ENCODE results near the gene RITA1.

GRCh38 chr12:113185180-113186032, at the start of gene RITA1, which contains the start of gene DDX54:
- TF ChIP-seq POLR2A (IDR thresholded peaks at IDR 0.05; ENCODE audit: borderline replicate concordance, extremely low read depth, insufficient read depth, insufficient read length): peak; percentile 57
- TF ChIP-seq RAD21 (IDR thresholded peaks at IDR 0.05; ENCODE audit: low read depth): no peak
- TF ChIP-seq, protein P1, sequence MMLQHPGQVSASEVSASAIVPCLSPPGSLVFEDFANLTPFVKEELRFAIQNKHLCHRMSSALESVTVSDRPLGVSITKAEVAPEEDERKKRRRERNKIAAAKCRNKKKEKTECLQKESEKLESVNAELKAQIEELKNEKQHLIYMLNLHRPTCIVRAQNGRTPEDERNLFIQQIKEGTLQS (IDR thresholded peaks at IDR 0.05): no peak
- TF ChIP-seq TCF7L2 (IDR thresholded peaks at IDR 0.05; ENCODE audit: borderline replicate concordance, extremely low read depth, insufficient read depth, insufficient read length): peak; percentile 71
- TF ChIP-seq EZH2 (IDR thresholded peaks at IDR 0.05): no peak
- TF ChIP-seq, protein P2, sequence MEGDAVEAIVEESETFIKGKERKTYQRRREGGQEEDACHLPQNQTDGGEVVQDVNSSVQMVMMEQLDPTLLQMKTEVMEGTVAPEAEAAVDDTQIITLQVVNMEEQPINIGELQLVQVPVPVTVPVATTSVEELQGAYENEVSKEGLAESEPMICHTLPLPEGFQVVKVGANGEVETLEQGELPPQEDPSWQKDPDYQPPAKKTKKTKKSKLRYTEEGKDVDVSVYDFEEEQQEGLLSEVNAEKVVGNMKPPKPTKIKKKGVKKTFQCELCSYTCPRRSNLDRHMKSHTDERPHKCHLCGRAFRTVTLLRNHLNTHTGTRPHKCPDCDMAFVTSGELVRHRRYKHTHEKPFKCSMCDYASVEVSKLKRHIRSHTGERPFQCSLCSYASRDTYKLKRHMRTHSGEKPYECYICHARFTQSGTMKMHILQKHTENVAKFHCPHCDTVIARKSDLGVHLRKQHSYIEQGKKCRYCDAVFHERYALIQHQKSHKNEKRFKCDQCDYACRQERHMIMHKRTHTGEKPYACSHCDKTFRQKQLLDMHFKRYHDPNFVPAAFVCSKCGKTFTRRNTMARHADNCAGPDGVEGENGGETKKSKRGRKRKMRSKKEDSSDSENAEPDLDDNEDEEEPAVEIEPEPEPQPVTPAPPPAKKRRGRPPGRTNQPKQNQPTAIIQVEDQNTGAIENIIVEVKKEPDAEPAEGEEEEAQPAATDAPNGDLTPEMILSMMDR (IDR thresholded peaks at IDR 0.05 in 2 of 3, conservative IDR thresholded peaks at IDR 0.05 in 1 of 3; ENCODE audit: borderline replicate concordance in 1 of 3, insufficient read depth in 1 of 3, low read depth in 2 of 3, low read length in 2 of 3): no peak
- peak; percentile 98 for TF ChIP-seq ZFX (IDR thresholded peaks at IDR 0.05)
- TF ChIP-seq POLR2AphosphoS5 (IDR thresholded peaks at IDR 0.05; ENCODE audit: low read depth, low read length): peak; percentile 73; the same call in 1 of the 2 replicates
- TF ChIP-seq MAX (IDR thresholded peaks at IDR 0.05): peak; percentile 95
- no peak; the same call in 1 of the 2 replicates for TF ChIP-seq SRF (IDR thresholded peaks at IDR 0.05; ENCODE audit: low read depth)
- peak; percentile 48; the same call in 1 of the 2 replicates for TF ChIP-seq CBX3 (IDR thresholded peaks at IDR 0.05; ENCODE audit: low read depth)
- TF ChIP-seq SP1 (IDR thresholded peaks at IDR 0.05; ENCODE audit: low read depth): peak; percentile 84
- TF ChIP-seq ELF1 (IDR thresholded peaks at IDR 0.05; ENCODE audit: borderline replicate concordance, low read depth): no peak; the same call in 1 of the 2 replicates
- TF ChIP-seq JUND (IDR thresholded peaks at IDR 0.05): peak; percentile 73; the same call in 1 of the 2 replicates
